OCI-M2 (cell line): ENCODE data around the gene ZMAT5.

Experiments used
- DNase-seq: peaks from one replicate; lab custom pipeline; 2025; ENCODE audit not compliant: unreplicated experiment; lab: John Stamatoyannopoulos, UW

The ZMAT5 gene

GRCh38 chr22:29710922-29711593 lies 55.7 kb downstream of the ZMAT5 start:
- DNase-seq = no peak

DNA sequence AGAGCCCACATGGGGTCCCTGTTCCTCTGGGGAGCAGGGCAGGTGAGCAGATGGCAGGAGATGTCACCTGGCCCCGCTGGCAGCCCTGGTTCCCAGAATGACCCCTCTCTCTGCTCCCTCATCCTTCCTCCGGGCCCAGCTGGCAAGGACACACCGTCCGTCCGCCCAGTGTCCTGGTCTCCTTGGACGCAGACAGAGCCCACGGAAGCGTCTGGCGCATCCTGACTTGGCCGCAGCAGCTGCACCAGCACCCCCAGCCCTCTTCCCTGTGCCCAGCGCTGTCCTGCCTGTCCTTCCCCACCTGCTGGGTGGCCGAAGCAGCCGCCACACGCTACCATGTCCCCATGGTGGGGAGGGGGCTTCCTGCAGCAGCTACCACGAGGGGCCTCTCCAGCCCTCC lies 56.6 kb downstream of the ZMAT5 start:
- DNase-seq = no peak

DNA sequence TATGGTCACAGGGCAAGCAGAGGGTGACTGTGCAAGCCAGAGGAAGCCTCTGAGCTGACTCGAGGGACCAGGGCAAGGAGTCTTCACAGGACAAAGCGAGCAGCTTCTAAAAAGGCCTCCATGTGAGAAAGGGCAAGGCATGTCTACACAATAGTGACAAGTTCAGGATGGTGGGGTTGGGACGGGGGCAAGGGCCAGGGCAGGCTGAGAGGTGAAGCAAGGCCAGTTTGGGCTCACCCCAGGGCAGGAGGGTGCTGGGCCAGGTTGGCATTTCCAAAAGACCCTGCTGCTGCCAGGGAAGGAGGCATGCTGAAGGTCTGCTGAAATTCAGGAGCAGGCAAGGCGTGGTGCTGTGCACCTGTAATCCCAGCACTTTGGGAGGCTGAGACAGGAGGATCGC lies 59.3 kb downstream of the ZMAT5 start:
- DNase-seq = no peak

- DNase-seq = no peak
Observed at GRCh38 chr22:29707010-29707409, 59.8 kb downstream of the ZMAT5 start.

- DNase-seq = no peak
Observed at GRCh38 chr22:29706486-29706885, 60.3 kb downstream of the ZMAT5 start.

DNA sequence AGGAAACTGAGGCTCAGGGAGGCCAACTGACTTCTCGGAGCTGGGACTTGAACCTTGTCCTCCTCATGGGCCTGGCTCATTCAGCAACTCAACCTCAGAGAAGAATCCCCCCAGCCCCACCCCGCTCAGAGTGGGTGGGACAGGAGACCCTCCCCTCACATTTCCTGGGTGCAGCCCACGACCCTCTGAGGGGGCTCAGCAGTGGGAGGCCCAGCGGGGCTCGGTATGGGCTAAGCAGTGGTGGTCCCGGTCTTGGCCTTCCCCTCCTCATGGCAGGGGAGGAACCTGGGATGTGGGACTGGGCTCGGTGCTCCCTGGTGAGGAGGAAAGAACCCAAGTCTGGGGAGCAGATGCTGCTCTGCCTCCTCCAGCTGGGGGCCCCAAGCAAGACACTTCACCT lies 61.2 kb downstream of the ZMAT5 start:
- no peak for DNase-seq

- DNase-seq = no peak
Observed at GRCh38 chr22:29704528-29705285, 62.1 kb downstream of the ZMAT5 start.

DNA sequence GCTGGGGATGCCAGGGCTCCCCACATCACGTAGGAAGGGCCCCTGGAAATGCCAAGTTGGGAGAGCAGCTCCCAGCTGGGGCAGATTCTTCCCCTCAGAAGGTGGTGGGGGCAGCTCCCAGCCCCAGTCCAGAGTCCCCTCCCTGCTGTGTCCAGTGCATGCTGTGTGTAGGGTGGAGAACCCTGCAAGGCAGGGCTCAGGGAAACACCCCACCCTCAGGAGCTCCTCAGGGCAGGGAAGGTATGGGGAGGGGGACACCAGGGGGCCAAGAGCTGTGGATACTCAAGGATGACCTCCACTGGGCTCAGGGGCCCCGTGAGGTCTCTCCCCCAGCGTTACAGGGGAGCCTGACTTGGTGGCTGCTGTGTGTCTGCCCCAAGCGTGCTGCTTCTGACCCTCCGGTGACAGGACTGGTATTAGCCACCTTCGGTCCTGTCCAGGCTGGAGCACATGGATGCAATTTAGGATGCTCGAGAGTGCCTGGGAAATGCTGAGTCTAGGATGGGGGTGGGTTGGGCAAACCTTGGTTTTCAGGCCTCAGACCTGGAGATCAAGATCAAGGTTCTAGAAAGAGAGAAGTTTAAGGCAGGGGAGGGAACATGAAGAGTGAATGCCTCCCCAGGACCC lies 63.1 kb downstream of the ZMAT5 start:
- DNase-seq = no peak

GRCh38 chr22:29702931-29703501 lies 63.8 kb downstream of the ZMAT5 start:
- no peak for DNase-seq

GRCh38 chr22:29702000-29702930 lies 64.5 kb downstream of the ZMAT5 start:
- DNase-seq = no peak

DNA sequence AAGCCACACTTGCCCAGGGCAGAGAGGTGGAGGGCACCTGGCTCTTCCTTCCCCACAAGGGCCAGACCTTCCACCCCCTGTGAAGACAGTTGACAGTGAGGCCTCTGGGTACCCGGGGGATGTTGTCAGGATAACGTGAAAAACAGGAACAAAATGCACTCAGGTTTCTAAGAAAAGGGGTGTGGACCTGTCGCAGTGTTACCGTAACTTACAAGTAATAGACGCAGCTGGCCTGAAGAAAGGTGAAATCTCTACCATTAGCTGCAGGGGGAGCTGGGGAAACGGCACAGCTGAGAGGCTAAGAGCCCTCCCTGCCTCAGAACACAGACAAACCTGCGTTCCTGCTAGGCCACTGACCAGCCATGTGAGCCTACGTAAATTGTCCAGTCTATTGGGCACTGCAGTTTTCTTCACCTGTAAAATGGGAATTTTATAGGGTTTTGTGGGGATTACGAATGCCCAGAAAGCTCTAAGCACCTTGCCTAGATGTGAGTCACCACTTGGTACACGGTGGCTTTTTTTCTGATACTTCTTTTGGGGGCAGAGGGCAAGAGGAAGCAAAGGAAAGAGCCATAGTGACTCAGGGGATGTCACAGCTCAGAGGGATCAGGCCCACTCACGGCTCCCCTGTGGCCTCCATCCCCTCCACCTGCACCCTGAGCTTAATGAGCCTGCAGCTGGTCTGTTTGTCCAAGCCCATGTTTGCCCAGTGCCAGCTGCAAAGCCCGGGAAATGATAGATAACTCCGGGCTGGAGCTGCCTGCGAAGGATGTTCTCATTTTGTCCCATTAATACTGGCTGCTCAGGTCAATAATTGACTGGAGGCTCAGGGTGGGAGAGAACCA lies 65.4 kb downstream of the ZMAT5 start:
- DNase-seq = no peak

DNA sequence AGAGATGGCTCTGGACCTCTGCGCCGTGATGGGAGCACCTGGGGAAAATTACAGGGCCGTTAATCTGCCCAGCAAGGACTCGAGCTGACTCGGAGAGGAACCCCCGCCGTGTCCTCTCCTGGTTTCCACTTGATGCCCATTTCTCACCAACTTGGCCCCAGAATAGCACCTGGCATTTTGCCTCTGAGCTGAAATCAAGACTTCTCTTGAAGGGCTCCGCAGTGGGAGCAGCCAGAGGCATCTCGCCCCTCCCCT lies 66.0 kb downstream of the ZMAT5 start:
- DNase-seq = no peak

DNA sequence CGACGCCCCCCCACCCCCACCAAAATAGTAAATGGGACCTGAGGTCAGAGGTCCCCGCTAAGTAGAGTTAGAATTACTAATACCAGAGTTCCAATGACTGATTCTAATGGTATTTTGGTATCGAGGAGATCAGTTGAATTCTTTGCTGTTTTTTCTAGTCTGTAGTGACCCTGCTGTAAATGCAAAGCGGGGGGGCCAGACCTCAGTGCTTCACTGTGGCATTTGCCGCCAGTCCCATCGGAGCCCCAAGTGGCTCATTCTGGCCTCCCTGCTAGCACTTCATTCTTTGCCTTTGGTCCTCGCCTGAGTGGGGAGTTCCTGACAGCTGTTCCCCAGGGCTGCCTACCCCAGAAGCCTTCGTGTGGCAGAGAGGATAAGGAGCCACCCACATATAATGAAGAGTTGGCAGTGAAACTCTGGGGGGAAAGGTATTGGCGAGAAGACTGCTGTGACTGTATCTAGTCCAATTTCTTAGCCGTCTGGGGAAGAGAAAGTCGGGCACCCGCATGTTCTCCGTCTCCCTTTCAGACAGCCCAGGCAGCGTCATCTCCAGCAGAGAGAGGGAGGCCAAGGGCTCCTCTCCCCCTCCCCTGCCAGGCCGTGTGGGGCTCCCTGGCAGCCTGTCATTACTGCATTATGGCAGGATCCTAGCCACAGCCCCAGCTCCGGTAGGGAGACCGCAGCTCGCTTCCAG lies 66.5 kb downstream of the ZMAT5 start:
- no peak for DNase-seq

- no peak for DNase-seq
Observed at GRCh38 chr22:29697853-29698598, 68.8 kb downstream of the ZMAT5 start.

- DNase-seq = no peak
Observed at GRCh38 chr22:29695129-29695926, 71.5 kb downstream of the ZMAT5 start.

GRCh38 chr22:29693671-29694070 lies 73.1 kb downstream of the ZMAT5 start:
- DNase-seq = no peak

DNA sequence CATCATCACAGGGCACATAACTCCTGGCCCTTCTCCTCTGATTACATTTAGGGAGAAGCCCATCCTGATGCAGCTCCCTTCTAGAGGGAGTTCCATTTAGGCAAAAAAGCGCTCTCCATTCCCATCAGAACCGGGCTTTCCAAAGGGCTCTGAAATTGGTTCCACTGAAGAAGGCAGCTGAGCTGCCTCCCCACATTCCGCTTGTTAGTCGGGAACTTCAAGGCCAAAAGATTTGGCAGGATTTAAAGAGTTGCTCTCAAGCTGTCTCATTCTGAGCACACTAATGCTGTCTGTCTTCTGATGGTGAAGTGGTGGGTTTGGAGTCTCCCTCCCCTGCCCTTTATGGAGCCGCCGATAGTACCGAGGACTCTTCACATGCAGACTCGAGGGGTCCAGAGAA lies 73.6 kb downstream of the ZMAT5 start:
- no peak for DNase-seq

DNA sequence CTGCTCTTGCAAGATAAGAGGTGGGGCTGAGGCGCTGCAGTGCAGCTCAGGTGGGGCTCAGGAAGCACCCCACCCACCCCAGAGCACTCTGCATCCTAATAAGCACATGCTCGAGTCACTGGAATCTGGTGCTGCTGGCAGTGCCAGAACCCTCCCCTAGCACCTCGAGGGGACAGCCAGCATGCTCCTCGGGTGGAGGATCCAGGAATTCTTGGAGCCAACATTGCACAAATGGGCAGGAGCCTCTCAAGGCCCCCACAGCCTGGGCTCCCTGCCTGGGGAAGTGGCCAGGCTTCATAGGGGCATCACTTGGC lies 74.5 kb downstream of the ZMAT5 start:
- no peak for DNase-seq
